ENCODE data around the gene TBX21. TPM values are rescaled to one million over a fixed set of nuclear protein-coding genes. Genes with fewer than 3 reads are reported as not detected.

The TBX21 gene
- total RNA-seq, 1 donor from 2014 or later: not detected

DNA sequence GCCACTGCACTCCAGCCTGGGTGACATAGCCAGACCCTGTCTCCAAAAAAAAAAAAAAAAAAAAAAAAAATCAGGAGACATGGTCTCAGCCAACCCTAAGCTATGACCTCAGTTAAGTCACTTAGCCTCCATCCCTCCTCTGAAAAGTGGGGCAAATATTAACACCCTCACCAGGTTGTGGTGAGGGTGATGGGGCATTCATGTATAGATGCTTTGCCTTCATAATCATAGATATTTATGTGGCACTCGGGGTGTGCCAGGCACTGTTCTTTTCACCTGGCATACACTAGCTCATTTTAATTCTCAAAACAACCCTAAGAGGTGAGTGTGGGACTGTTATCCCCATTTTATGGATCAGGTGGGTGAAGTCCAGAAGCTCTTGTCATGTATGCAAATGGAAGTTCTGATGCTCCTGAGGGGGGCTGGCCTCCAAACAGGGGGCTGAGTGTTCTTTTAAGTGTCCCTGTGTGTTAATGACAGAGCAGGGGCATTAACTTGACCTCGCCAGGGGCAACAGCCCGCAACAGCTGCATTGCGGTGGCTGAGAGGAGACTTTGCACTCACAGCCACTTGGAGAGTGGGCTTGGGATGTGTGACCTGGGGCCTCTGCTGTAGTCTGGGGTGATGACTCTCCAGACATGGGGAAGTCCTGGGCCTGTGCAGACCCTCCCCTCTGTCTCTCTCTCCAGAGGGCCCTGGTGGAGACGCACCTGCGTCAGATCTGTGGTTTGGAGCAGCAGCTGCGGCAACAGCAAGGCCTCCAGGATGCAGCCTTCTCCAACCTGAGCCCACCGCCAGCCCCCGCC is 34.9 kb upstream of the TBX21 start:
- DNase-seq (ENCODE audit: low read depth): no peak

DNA sequence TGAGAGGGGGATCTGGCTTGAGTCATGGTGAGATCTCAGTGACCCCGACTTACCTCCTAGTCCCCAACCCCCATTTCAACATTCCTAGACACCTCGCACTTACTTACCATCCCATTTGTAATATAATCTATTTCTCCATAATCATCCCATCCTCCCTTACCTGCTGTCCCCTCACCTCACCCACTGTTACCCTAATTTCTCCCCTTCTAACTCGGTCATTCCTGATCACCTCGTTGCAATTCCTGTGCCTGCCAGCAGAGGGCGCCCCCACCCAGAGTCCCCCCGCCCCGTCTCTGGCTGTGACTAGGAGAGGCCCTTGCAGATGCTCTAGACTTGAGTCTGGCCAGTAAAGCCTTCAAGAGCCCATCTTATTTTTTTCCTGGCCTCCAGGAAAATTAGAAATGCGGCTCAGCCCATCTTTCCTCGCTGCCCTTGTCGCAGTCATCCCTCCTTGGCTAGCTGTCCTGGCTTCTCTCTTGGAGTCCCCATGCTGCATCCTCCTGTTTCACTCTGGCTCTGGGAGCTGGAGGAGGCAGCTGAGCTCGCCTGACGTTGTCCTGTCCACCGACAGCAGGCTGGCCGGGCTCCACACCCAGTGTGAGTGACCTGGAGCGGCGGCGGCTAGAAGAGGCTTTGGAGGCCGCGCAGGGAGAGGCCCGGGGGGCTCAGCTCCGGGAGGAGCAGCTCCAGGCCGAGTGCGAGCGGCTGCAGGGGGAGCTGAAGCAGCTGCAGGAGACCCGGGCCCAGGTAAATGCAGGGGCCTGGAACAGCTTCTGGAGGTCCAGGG is 34.1 kb upstream of the TBX21 start:
- DNase-seq (ENCODE audit: low read depth): peak; percentile 53

DNA sequence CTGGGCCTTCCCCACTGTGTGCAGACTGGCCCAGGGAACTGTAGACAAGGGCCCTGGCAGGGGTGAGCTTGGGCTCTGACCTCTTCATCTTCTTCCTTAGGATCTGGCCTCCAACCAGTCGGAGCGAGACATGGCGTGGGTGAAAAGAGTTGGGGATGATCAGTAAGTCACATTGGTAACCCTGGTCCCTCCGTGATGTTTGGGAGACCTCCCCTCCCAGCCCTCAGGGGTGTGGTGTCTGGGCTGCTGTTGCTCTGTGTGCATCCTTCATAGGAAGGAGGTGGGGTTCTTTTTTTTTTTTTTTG is 33.5 kb upstream of the TBX21 start:
- no peak for DNase-seq (ENCODE audit: low read depth)

DNA sequence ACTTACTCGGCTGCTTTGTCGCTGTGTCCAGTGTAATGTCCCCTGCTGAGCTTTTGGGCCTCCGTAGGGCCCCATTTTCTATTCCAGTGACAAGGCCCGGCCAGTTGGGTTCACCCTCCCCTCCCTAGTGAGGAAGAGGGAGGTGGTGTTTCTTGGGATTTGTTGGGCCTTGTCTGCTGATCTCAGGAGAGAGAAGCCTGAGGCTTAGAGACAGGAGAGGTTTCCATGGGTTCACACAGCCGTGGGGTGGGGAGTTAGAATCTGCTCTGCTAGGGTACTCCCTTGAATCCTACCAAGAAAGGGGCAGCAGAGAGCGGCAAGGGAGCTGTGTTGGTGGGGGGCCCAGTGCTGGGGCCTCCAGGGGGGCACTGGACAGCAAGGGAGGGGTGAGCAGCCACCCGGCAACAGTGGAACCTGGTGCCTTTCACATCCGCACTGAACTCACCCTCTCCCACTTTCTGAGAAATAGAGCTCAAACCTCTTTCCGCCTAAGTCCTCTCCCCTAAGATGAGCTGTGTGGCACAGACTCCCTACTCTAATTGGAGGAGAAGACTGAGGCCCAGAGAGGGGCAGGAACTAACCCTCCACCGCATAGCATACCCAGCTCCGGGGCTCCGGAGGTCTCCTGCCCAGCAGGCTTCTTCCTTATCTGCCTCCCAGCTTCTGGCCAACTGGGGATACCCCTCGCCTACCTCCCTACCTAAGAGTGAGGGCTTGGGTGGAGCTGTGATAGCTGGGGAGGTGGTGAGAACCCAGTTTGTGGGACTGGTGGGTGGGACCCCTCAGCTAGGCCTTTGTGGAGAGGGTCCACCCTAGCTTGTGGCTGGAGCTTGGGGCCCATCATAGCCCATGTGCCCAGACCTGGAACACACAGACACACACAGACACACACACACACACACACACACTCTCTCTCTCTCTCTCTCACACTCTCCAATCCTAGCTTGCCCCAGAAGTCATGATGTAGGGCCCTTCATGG is 32.3 kb upstream of the TBX21 start:
- DNase-seq (ENCODE audit: low read depth): no peak

DNA sequence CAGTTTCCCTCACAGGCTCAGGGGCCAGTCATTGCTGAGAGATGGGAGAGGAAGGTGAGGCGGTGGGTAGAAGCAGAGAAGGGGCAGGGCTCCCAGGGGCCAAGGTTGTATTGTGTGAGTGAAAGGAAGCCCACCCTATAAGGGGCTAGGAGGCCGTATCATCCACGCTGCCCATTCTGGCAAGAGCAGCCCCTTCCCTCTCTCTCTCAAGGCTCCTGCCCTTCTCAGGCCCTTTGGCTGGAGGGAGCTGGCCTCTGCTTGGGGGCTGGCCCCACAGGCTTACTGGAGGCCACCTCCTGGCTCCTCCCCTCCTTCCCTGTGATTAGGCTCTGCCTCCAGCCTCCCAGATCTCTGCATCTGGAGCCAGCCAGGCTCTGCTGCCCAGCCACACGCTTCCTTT is 31.4 kb upstream of the TBX21 start:
- DNase-seq (ENCODE audit: low read depth): no peak

DNA sequence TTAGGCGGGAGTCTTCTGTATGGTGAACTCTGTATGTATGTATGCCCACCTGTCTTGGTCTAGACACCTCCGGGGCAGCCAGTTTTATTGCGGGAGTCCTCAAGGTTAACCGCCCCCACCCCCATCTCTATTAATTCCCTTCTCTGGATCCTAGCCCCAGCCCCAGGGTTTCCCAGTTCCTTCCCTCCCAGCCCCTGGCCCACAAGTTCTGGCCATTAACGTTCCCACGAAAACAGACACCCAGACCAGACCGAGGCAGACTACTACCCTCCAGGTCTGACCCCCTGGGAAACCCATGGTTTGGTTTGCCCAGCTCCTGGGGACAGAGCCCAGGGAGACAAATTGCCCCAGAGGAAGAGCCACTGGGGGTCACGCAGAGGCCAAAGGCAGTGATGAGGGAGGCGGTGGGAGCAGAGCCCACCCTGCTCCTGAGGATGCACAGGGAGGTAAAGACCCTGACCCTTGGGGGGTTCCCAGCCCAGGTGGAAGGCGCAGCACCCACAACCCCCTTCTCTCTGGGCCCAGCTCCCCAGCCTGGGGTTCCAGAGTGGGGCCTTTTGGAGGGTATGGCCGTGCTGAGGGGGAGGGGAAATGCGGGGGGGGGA is 30.5 kb upstream of the TBX21 start:
- no peak for DNase-seq (ENCODE audit: low read depth)

- no peak for DNase-seq (ENCODE audit: low read depth)
Measured at GRCh38 chr17:47703191-47703591, 29.8 kb upstream of the TBX21 start.

GRCh38 chr17:47703671-47704070 is 29.4 kb upstream of the TBX21 start:
- no peak for DNase-seq (ENCODE audit: low read depth)

DNA sequence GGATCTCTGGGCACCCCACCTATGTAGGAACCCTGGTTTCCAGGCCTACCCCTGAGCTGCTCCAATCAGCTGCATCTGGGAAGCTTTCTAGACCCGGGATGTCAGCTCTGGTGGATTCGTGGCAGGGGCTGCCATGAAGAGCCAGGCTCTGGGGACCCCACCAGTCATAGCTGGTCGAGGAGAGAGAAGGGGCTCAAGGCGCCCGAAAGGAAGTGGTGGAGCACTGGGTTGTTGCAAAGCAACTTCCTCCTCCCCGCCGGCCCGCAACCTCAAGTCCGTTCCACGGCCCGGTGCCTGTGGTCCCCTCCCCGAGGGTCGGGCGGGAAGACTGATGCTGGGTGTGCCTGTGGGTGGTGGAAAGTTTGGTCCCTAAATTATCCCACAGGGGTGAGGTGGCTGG is 28.9 kb upstream of the TBX21 start:
- no peak for DNase-seq (ENCODE audit: low read depth)

DNA sequence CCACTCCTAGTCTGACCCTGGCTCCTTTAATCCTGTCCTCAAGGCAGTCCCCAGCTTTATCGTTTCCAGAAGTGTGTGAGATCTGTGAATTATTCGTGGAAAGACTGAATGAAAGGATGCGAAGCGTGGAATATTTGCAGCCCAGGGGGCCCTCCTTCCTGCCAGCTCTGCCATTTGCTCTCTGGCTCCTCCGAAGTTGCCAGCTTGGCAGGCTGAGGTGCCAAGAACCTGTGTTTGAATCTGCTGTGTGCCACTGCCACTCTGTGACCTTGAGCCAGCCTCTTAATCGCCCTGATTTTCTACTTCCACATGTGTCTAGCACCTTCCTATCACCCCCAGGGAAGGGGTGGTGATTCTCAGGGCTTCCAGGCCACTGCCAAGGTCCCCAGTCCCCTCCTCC is 28.3 kb upstream of the TBX21 start:
- DNase-seq (ENCODE audit: low read depth): no peak

DNA sequence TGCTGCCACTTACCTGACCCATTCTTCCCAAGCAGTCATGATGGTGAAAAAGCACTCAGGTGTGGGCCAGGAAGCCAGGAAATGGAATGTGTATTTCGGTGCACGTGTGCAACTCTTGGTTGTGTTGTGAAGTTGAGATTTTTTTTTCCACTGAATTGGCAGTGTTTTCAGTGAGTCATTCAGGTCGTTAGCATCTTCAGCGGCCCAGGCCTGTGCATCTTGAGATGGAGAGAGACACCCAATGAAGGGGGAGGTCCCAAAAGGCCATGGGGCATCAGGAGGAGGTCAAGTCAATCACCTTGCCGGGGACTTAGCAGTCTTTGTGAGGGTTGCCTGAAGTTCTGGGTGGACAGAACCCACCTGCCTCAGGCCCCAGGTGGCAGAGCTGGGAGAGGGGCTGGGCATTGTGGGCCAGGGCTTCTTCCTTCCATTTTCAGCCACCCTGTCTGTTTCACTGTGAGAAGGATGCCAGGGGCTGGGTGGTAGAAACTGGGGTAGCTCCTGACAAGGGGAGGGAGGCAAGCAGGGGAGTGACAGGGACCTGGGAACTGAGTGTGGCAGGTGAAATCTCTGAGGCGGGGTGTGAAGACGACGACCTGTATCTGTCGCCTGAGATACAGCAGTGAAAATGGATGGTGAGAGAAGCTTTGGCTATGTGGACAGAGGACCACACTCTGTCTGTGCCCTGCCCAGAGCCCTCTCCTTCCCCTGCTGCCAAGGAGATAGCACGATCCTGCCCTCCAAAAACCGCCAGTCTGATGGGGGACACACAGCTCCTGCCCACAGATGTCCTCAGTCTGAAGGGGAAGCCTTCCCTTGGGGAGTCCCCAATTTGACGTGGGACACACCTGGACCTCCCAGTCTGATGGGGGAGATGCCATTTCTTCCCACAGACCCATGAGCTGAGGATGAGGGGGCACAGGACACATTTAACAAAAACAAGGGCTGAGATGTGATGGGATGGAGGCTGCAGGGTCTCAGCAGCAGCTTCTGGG is 27.2 kb upstream of the TBX21 start:
- DNase-seq (ENCODE audit: low read depth): no peak

- peak; percentile 49 for DNase-seq (ENCODE audit: low read depth)
Measured at GRCh38 chr17:47707056-47707804, 25.8 kb upstream of the TBX21 start.

GRCh38 chr17:47707884-47708283 is 25.2 kb upstream of the TBX21 start:
- DNase-seq (ENCODE audit: low read depth): no peak

DNA sequence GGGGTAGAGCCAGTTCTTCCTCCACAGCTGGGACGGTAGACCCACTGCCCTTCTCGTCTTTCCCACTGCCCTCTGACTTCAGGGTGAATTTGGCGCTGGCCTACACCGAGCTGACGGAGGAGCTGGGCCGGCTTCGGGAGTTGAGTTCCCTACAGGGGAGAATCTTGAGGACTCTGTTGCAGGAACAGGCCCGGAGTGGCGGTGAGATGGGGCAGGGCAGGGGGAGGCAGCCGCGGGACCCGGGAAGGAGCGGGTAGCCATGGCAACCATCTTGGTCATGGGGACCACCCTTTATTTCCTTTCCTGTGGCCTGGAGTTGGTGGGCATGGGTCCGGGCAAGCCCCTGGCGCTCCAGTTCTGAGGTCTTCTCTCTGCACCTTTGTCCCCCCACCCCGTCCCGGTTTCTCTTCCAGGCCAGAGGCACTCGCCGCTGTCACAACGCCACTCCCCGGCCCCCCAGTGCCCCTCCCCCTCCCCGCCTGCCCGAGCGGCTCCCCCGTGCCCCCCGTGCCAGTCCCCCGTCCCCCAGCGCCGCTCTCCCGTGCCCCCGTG is 24.6 kb upstream of the TBX21 start:
- no peak for DNase-seq (ENCODE audit: low read depth)

GRCh38 chr17:47708864-47709541 is 24.0 kb upstream of the TBX21 start:
- no peak for DNase-seq (ENCODE audit: low read depth)

GRCh38 chr17:47709594-47709993 is 23.4 kb upstream of the TBX21 start:
- peak; percentile 57 for DNase-seq (ENCODE audit: low read depth)

DNA sequence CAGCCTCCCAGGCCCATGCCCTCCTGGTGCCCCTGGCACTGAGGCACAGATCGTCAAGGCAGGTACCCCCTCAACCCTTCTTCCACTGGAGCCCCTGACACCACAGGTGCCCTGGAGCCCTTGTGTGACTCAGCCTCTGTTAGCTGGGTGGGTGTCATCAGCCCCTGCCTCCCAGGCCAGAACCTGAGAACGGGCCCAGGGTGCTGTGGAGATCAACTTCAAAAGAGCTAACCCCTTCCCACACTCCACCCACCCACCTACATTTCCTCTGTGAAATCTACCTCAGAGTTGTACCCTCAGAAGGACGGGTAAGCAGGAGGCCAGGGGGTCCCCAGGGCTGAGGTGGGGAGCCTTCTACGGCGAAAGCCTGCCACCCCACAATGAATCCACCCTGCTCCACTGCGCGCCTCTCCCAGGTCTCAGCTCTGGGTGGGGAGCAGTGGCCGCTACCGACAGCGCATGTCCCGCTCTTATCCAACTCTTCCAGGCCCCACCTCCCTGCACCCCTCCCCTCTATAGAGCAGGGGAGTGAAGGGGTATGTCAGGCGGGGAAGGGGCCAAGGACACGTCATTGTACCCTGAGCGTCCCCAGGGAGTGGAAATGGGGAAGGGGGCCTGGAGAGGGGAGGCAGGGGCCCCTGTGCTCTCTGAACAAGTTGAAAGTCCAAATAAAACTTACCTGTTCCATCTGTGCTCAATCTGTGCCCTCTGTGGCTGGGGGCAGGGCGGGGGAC is 21.5 kb upstream of the TBX21 start:
- DNase-seq (ENCODE audit: low read depth): no peak

All from myocyte (in vitro differentiated cells).